ENCODE results near the gene THAP4. TPM values are rescaled to one million over a fixed set of nuclear protein-coding genes. Genes with fewer than 3 reads are reported as not detected.
"Not testable (repeated sequence)": the region's sequence is repeated elsewhere in the genome, so short reads cannot be mapped to it uniquely, and the experiment has no call there.

The THAP4 gene
- total RNA-seq, 2 experiments from 2014 or later = 43.7 to 44.5 TPM

DNA sequence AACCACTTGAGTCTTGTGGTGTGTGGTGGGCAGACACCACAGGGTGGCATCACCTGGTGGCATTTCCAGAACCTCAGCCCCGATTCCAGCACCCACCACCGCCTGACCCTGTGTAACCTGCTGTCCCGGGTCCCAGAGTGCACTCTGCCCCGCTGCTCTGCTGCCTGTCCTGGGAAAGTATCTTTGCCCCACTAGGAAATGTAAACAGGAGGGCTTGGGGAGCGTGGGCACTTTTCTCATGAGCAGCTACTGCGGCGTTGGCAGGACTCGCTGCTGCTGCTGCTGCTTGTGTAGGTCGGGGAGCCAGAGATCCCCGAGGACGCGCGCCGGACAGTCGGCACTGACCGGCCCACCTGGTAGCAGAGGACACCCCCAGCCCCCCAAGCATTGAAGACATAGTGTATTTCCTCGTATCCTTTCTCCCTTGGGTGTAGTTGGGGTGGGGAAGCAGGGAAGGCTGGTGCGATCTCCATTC is 36.3 kb upstream of the THAP4 start:
- Mint-ChIP-seq H3K36me3 (peaks cover 24% of the 10 kb centered on the region), H3K4me3 (no peak overlapping the region), H3K4me1 (ENCODE audit: low read depth) (no peaks in the 10 kb centered on the region), H3K27ac (no peak overlapping the region), H3K27me3 (no peaks in the 10 kb centered on the region), H3K9me3 (no peaks in the 10 kb centered on the region)
- intact Hi-C loops (cut with micrococcal nuclease) = no loop called here
- POLR2A ChIA-PET = no interaction called here
- peak; percentile 14 for DNase-seq
- CTCF ChIA-PET = no interaction called here

DNA sequence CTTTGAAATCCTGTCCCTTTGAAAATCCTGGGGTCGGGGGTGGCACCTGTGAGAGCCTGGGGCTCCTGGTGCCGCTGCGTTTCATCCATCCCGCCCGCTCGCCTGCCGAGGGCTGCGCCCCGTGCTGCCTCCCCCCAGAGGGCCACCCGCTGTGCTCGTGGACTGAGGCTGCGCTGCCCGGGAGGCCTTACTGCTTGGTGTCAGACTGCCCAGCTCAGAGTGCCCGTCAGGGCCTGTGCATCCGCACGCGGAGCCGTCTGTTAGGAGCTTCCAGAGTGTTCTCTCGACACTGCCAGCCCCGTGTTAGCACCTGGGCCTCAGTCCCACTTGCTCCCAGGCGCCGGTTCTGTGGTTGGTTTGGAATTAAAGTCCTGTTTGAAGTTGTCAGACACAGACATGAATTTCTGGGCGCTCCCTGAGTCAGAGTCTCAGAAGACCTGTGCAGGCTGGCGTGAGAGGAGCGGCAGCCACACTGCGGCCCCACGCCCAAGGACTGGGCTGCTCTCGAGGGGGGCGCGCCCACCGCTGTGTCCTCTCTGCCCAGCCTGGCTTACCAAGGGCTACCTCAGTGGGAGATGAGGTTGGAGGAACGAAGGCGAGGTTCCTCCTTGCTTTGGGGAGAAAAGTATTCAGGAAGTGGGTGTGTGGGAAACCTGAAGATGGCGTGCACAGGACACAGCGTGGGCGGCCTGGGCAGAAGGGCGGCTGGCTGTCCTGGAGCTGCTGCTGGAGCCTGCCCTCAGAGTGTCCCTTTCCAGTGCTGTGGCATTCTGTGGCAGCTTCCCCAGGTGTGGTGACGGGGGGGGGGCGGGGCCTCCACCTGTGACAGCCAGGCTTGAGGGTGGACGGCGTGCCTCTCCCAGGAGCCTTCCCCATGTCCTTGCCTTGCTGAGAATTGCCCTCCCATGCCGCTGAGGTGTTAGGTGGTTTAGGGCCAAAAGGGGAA is 35.6 kb upstream of the THAP4 start:
- H3K4me3 Mint-ChIP-seq = no peak overlapping the region
- no peaks in the 10 kb centered on the region for H3K4me1 Mint-ChIP-seq (ENCODE audit: low read depth)
- peaks cover 21% of the 10 kb centered on the region for H3K36me3 Mint-ChIP-seq
- H3K9me3 Mint-ChIP-seq = no peaks in the 10 kb centered on the region
- intact Hi-C loops (cut with micrococcal nuclease) = no loop called here
- DNase-seq = no peak
- ChIA-PET POLR2A (no interaction called here), CTCF (no interaction called here)
- no peaks in the 10 kb centered on the region for H3K27me3 Mint-ChIP-seq
- no peak overlapping the region for H3K27ac Mint-ChIP-seq

DNA sequence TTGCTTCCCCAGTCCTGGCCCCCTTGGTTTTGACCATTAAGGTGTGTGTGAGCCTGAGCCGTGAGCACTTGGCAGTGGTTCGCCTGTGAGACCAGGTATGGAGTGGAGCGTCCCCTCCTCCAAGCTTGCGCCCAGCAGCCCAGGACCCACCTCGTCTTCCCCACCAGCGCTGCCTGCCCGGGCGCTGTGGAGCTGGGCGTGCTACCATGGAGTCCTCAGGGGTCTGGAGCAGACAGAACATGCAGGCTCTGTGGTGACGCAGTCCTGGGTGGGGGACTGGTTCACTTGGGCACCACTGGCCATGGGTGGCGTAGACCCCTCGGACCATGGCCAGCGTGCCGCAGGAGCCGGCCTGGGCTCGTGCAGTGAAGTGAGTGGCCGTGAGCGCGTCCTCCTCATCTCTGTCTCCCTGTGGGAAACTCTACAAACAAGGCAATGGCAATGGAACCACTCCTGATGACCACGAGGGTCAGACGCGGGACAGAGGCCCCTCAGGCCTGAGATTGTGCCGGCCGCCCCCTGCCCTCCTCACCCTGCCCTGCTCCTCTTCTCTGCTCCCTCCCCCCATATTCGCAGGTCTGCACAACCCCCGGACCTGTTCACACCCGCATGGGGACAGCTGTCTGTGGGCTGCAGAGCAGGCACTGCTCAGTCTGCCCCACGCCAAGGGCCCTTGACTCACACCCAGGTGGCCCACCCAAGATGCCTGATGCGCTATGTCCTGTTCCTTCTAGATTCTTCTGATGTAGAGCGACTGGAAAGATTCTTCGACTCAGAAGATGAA is 34.7 kb upstream of the THAP4 start:
- Mint-ChIP-seq H3K27ac (no peak overlapping the region), H3K4me1 (ENCODE audit: low read depth) (no peaks in the 10 kb centered on the region), H3K4me3 (no peak overlapping the region), H3K27me3 (no peaks in the 10 kb centered on the region), H3K9me3 (no peaks in the 10 kb centered on the region), H3K36me3 (peaks cover 18% of the 10 kb centered on the region)
- POLR2A ChIA-PET = no interaction called here
- CTCF ChIA-PET = no interaction called here
- no peak for DNase-seq
- intact Hi-C loops (cut with micrococcal nuclease) = no loop called here

GRCh38 chr2:241670333-241671110 is 33.6 kb upstream of the THAP4 start:
- CTCF ChIA-PET = no interaction called here
- H3K4me3 Mint-ChIP-seq = no peak overlapping the region
- peaks cover 4% of the 10 kb centered on the region for H3K4me1 Mint-ChIP-seq (ENCODE audit: low read depth)
- H3K9me3 Mint-ChIP-seq = no peaks in the 10 kb centered on the region
- H3K27ac Mint-ChIP-seq = no peak overlapping the region
- POLR2A ChIA-PET = interaction anchor here (0.6 kb wide), 1 partner anchor 16 kb away, joined by 3 read pairs; the partner anchor contains the start of gene DTYMK
- DNase-seq = no peak
- intact Hi-C loops (cut with micrococcal nuclease) = no loop called here
- peaks cover 21% of the 10 kb centered on the region for H3K36me3 Mint-ChIP-seq
- no peaks in the 10 kb centered on the region for H3K27me3 Mint-ChIP-seq

- no peak for DNase-seq
- Mint-ChIP-seq H3K9me3 (no peaks in the 10 kb centered on the region), H3K4me1 (ENCODE audit: low read depth) (peaks cover 10% of the 10 kb centered on the region), H3K4me3 (no peak overlapping the region), H3K27ac (no peak overlapping the region), H3K27me3 (no peaks in the 10 kb centered on the region), H3K36me3 (peaks cover 21% of the 10 kb centered on the region)
- POLR2A ChIA-PET = no interaction called here
- CTCF ChIA-PET = no interaction called here
- intact Hi-C loops (cut with micrococcal nuclease) = no loop called here
Measured at GRCh38 chr2:241668839-241669238, 31.9 kb upstream of the THAP4 start.

DNA sequence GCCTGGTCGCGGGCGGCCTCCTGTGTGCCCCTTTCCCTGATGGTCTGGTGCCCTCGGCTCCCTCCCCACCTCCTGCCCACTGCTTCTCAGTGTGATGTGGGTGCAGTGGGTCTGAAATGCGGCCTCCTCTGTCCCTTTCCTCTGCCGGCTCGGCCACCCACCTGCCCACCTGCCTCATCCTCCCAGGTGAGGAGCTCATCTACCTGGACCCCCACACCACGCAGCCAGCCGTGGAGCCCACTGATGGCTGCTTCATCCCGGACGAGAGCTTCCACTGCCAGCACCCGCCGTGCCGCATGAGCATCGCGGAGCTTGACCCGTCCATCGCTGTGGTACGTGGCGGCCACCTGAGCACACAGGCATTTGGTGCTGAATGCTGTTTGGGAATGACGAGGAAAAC is 31.4 kb upstream of the THAP4 start:
- ChIA-PET POLR2A (no interaction called here), CTCF (no interaction called here)
- Mint-ChIP-seq H3K27me3 (no peaks in the 10 kb centered on the region), H3K9me3 (no peaks in the 10 kb centered on the region), H3K4me3 (no peak overlapping the region), H3K4me1 (ENCODE audit: low read depth) (peaks cover 10% of the 10 kb centered on the region), H3K27ac (no peak overlapping the region), H3K36me3 (peaks cover 20% of the 10 kb centered on the region)
- intact Hi-C loops (cut with micrococcal nuclease) = no loop called here
- DNase-seq = no peak

- peaks cover 10% of the 10 kb centered on the region for H3K4me1 Mint-ChIP-seq (ENCODE audit: low read depth)
- H3K36me3 Mint-ChIP-seq = peaks cover 20% of the 10 kb centered on the region
- no peak overlapping the region for H3K27ac Mint-ChIP-seq
- no peak overlapping the region for H3K4me3 Mint-ChIP-seq
- H3K9me3 Mint-ChIP-seq = no peaks in the 10 kb centered on the region
- DNase-seq = no peak
- no peaks in the 10 kb centered on the region for H3K27me3 Mint-ChIP-seq
- ChIA-PET CTCF (no interaction called here), POLR2A (no interaction called here)
- intact Hi-C loops (cut with micrococcal nuclease) = no loop called here
Measured at GRCh38 chr2:241666627-241667400, 29.9 kb upstream of the THAP4 start.

DNA sequence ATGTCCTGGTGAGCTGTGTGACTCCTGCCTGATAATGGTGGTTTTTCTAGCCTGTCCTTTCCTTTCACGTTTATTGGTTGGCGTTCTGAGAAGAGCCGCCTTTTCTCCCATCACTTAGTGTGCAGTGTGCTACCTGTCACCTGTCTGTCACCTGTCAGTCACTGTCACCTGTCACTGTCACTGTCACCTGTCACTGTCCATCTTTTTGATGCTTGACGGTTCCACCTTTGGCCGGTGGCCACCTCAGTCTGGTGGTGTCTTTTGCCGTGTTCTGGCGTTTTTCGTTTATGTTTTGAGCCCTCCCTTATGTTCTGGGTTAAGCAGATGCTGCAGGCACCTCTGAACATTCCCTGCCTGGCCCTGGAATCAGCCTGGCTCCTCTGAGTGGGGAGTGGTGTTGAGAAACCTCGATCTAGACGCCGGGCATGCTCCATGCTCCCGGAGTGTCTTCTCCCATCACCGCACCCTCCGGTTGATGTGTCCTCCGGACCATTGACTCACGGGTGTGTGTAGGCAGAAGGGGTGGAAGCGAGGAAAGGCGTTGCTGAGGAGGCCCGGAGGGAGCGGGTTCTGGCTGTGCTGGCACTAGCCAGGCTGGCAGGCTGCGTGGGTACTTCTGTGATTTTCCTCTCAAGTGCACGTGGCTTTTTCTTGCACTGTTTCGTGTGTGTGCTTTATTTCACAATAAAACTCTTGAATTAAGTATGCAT is 28.9 kb upstream of the THAP4 start:
- CTCF ChIA-PET = interaction anchor here (1.6 kb wide), 1 partner anchor 203 kb away, joined by 3 read pairs; no protein-coding TSS in a partner anchor
- no peak overlapping the region for H3K27ac Mint-ChIP-seq
- POLR2A ChIA-PET = no interaction called here
- no peaks in the 10 kb centered on the region for H3K9me3 Mint-ChIP-seq
- H3K4me1 Mint-ChIP-seq (ENCODE audit: low read depth) = peaks cover 10% of the 10 kb centered on the region
- intact Hi-C loops (cut with micrococcal nuclease) = no loop called here
- peaks cover 23% of the 10 kb centered on the region for H3K36me3 Mint-ChIP-seq
- H3K27me3 Mint-ChIP-seq = no peaks in the 10 kb centered on the region
- no peak overlapping the region for H3K4me3 Mint-ChIP-seq
- DNase-seq = no peak

DNA sequence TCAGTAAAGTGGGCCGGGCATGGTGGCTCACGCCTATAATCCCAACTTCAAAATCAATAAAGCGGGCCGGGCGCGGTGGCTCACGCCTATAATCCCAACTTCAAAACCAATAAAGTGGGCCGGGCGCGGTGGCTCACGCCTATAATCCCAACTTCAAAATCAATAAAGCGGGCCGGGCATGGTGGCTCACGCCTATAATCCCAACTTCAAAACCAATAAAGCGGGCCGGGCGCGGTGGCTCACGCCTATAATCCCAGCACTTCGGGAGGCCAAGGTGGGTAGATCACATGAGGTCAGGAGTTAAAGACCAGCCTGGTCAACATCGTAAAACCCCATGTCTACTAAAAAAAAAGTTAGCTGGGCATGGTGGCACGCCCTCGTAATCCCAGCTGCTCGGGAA is 25.8 kb upstream of the THAP4 start:
- H3K36me3 Mint-ChIP-seq = peaks cover 28% of the 10 kb centered on the region
- H3K4me3 Mint-ChIP-seq; H3K27ac Mint-ChIP-seq; POLR2A ChIA-PET; intact Hi-C loops (cut with micrococcal nuclease); H3K27me3 Mint-ChIP-seq; DNase-seq; H3K9me3 Mint-ChIP-seq: not testable (repeated sequence)
- CTCF ChIA-PET = interaction anchor here (0.7 kb wide), 1 partner anchor 216 kb away, joined by 4 read pairs; no protein-coding TSS in a partner anchor
- H3K4me1 Mint-ChIP-seq (ENCODE audit: low read depth) = peaks cover 10% of the 10 kb centered on the region

DNA sequence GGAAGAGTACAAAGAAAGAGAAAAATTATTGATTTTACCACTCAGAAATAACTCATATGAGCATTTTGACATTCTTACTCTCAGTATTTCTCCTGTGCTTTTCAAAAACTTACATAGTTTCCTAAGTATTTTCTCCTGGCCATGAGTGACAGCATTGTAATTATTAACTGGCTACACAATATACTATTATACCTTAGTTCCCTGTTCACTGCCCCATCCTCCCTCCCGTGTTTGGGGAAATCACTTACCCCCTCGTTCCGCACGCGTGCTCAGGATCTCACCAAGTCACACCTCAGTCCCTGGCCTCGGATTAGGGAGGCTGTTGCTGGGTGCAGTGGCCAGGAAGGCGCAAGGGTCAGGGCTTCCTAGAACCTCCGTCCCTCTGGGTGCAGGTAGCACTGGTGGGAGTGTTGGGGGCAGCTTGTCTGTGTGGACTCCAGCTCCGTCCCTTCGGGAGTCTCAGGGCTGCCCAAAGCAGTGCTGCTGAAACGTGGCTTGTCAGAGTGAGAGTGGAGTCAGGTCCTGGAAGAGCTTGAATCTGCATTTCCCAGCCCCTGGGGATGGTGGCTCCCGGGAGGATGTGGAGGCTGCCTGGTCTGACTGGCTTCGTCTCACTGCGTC is 23.7 kb upstream of the THAP4 start:
- CTCF ChIA-PET = no interaction called here
- Mint-ChIP-seq H3K27me3 (no peaks in the 10 kb centered on the region), H3K36me3 (peaks cover 29% of the 10 kb centered on the region), H3K4me3 (no peak overlapping the region), H3K27ac (no peak overlapping the region), H3K4me1 (ENCODE audit: low read depth) (peaks cover 7% of the 10 kb centered on the region), H3K9me3 (no peaks in the 10 kb centered on the region)
- intact Hi-C loops (cut with micrococcal nuclease) = no loop called here
- POLR2A ChIA-PET = no interaction called here
- DNase-seq = no peak
